CD4-positive, alpha-beta T cell treated with Interleukin-10 for 1 hour (primary cell): ENCODE measurements around the gene EML6.
"Not testable (repeated sequence)": the region's sequence is repeated elsewhere in the genome, so short reads cannot be mapped to it uniquely, and the experiment has no call there.

Experiments
- DNase-seq: peaks from one replicate; pipeline ENCODE4 v3.0.0-alpha.2; 2020

Gene EML6

GRCh38 chr2:54975175-54975574 lies 251.7 kb downstream of the EML6 start:
- DNase-seq, result no peak

GRCh38 chr2:54975598-54976492 lies 252.4 kb downstream of the EML6 start:
- DNase-seq, result no peak

- no peak for DNase-seq
Observed at GRCh38 chr2:54977149-54977548, 253.7 kb downstream of the EML6 start.

GRCh38 chr2:54979321-54980044 lies 256.0 kb downstream of the EML6 start:
- no peak for DNase-seq

GRCh38 chr2:54981385-54981784 lies 257.9 kb downstream of the EML6 start:
- no peak for DNase-seq

GRCh38 chr2:54983345-54984220 lies 260.1 kb downstream of the EML6 start:
- no peak for DNase-seq

GRCh38 chr2:54984476-54984875 lies 261.0 kb downstream of the EML6 start:
- DNase-seq, result no peak

GRCh38 chr2:54986264-54986663 lies 262.8 kb downstream of the EML6 start:
- DNase-seq, result no peak

GRCh38 chr2:54988612-54989011 lies 265.1 kb downstream of the EML6 start:
- DNase-seq, result no peak

GRCh38 chr2:54990694-54991093 lies 267.2 kb downstream of the EML6 start:
- not testable (repeated sequence) for DNase-seq

- DNase-seq, result no peak
Observed at GRCh38 chr2:54995553-54995952, 272.1 kb downstream of the EML6 start.

GRCh38 chr2:54997826-54998225 lies 274.4 kb downstream of the EML6 start:
- no peak for DNase-seq

- no peak for DNase-seq
Observed at GRCh38 chr2:54999182-54999581, 275.7 kb downstream of the EML6 start.

GRCh38 chr2:55000341-55000740 lies 276.9 kb downstream of the EML6 start:
- DNase-seq, result no peak

- no peak for DNase-seq
Observed at GRCh38 chr2:55001716-55002115, 278.3 kb downstream of the EML6 start.

GRCh38 chr2:55003706-55004639 lies 280.5 kb downstream of the EML6 start:
- DNase-seq, result no peak

GRCh38 chr2:55006306-55006705 lies 282.8 kb downstream of the EML6 start:
- DNase-seq, result no peak

- DNase-seq, result peak; percentile 11
Observed at GRCh38 chr2:55009277-55010060, 286.0 kb downstream of the EML6 start.

GRCh38 chr2:55010149-55010591 lies 286.7 kb downstream of the EML6 start:
- DNase-seq, result peak; percentile 66

GRCh38 chr2:55010915-55011314 lies 287.5 kb downstream of the EML6 start:
- no peak for DNase-seq
